GM21367 (cell line): ENCODE measurements around the gene HMCES.

ENCODE experiments used
- ATAC-seq: cut with Tn5 transposase; IDR thresholded peaks from one replicate; pipeline ENCODE4 v1.9.1; 2021; ENCODE audit not compliant: unreplicated experiment

The HMCES gene

DNA sequence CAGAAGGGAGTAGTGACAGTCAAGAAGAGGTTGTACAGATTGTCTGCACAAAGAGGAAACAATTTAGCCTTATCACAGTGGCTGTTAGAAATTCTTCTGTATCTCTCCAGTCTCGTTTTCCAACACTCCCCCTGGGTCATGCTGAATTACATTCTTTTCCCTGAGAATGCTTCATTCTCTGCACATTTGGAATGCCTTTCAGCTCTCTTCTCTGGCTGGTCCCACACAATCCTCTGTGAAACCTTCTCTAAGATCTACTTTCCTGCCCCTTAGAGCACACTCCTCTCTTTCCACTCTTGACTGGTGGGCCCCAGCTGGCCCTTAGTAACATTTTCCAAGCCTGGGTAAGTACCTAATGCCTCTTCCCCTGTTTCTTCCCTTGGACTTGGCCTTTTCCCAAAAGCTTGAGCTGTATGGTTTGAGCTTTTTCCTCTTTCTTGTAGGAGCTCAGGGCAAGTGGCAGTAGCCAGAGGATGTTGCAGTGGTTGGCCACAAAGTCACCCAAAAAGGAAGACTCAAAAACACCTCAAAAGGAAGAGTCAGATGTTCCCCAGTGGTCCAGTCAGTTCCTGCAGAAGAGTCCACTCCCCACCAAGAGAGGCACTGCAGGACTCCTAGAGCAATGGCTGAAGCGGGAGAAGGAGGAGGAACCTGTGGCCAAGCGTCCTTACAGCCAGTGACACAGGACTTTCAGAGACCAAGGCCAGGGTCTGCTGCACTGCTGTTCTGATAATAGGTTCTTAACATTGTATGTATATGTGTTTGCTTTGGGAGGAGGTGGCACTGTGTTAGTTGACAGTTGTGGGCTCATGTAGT is 25.7 kb downstream of the HMCES start:
- no peak for ATAC-seq

DNA sequence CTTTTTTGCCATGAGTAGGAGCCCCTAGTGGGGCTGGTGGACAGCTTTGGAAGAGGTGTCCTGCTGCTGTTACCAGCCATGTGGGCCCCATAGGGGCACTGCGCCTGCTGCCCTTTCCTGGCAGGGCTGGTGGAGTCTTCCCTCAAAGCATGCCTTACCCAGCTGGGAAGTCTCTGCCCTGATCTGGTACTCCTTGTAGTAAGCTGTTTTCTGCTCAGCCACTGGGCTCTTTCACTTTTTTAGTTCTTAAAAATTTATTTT is 26.2 kb downstream of the HMCES start:
- ATAC-seq, result no peak

DNA sequence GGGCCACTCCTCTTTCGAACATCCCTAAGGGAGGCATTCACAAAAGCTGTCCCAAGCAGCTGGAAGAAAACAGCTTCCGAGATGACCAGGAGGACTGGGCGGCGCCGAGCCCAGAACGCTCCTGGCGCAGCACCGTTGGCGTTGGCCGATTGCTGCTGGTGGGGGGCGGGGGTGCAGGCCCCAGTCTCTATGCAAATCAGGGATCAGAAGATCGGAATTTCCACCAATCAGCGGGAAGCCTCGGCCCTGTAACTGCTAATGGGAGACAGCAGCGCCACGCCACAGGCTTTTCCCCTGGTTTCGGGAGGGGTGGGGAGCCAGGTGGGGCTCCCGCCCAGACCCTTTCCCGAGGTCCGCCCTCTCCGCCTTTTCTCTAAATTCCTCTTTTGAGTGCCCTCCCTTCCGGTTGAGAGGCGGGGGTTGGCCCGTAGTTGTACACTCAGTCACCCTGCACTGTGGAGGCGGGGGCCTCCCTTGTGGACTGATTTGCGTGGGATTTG is 27.0 kb downstream of the HMCES start:
- ATAC-seq, result no peak

DNA sequence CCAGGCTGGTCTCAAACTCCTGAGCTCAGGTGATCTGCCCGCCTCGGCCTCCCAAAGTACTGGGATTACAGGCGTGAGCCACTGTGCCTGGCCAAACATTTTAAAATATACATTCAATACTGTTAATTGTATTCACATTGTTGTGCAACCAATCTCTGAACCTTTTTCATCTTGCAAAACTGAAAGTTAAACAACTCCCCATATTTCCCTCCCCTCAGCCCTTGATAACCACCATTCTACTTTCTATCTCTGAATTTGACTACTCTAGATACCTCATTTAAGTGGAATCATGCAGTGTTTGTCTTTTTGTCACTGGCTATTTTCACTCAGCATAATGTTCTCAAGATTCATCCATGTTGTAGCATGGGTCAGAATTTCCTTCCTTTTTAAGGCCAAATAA is 30.0 kb downstream of the HMCES start:
- no peak for ATAC-seq

GRCh38 chr3:129310111-129311011 is 31.7 kb downstream of the HMCES start:
- no peak for ATAC-seq

GRCh38 chr3:129311054-129311902 is 32.6 kb downstream of the HMCES start:
- no peak for ATAC-seq

- ATAC-seq, result no peak
Observed at GRCh38 chr3:129312021-129312639, 33.5 kb downstream of the HMCES start.

- no peak for ATAC-seq
Observed at GRCh38 chr3:129312671-129313414, 34.2 kb downstream of the HMCES start.

DNA sequence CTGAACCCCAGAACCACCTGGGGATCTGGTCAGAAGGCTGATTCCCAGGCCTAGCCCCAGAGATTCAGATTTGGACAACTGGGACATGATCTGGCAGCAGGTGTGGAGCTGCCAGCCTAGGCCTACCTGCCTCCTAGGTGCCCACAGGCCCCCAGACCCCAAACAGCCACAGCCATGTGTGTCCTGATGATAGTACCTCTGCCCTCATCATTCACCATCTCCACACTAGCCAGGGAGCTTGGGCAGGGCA is 34.7 kb downstream of the HMCES start:
- no peak for ATAC-seq

DNA sequence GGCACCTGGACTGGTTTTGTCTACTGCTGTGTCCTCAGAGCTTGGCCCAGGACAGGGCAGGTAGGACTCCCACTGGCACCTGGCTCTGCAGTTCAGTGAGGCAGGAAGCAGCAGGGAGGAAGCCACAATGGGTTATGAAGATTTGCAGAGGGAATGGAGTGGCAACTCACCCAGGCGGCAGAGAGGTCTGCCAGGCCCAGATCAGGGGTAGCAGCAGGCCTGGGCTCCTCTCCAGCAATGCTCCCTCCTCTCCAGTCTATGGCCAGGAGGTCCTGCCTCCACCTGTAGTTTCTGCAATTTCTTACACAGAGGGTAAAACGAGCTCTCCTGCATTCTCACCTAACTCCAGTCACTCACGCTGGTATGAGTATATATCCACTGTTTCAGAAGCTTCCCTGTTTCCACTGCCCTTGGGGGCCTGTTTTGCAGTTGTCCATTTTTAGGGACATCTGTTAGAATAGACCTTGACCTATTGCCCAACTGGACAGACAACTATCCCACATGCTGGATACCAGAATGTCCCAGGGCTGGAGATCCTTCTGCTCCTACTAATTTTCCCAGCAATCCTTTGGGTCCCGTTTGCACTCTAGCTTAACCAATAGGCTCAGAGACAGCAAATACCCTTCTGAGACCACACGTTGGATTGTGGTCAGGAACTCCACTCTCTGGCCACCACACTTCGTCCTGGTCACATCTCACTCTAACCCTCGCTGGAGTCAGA is 35.2 kb downstream of the HMCES start:
- no peak for ATAC-seq

- no peak for ATAC-seq
Observed at GRCh38 chr3:129314386-129315222, 35.9 kb downstream of the HMCES start.

DNA sequence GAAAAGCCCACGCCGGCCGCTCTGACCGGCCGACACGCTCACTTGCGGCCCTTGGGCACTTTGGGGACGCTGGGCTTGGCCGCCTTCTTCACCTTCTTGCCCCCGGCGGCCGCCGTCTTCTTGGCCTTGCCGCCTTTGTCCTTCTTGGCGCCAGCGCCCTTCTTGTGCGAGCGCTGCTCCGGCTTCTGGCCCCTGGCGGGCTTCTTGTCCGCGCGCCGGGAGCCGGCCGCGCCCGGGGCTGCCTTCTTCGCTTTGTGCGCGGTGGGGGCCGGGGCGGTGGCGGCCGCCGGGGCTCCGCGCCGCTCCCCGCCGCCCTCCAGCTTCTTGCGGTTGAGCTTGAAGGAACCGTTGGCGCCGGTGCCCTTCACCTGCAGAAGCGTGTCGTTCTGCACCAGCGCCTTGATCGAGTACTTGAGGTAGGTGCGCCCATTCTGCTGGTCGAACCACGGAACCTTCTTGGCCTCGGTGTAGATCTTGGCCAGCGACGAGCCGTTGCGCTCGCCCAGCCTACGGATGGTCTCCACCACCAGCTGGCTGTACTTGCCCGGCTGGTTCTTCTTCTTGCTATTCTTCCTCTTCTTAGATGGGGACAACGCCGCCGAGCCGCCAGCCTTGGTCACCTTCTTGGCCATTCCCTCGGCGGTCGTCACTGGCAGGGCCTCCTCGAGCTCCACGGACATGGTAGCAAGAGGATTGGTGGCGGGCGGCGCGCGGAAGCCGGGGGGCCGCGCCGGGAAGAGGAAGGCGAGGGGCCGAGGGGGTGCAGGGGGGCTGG is 36.7 kb downstream of the HMCES start:
- ATAC-seq, result no peak

DNA sequence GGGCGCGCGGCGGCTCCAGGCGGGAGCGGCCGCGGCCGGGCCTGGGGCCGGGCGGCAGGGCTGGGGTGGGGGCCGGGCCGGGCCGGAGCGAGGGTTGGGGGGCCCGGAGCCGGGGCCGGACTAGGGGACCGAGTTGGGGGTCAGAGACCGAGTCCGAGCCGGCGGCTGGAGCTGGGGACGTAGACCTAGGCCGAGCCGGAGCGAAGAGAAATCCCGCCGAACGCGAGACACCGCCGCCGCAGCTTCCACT is 37.3 kb downstream of the HMCES start:
- ATAC-seq, result no peak

GRCh38 chr3:129316248-129317013 is 37.8 kb downstream of the HMCES start:
- ATAC-seq, result no peak

DNA sequence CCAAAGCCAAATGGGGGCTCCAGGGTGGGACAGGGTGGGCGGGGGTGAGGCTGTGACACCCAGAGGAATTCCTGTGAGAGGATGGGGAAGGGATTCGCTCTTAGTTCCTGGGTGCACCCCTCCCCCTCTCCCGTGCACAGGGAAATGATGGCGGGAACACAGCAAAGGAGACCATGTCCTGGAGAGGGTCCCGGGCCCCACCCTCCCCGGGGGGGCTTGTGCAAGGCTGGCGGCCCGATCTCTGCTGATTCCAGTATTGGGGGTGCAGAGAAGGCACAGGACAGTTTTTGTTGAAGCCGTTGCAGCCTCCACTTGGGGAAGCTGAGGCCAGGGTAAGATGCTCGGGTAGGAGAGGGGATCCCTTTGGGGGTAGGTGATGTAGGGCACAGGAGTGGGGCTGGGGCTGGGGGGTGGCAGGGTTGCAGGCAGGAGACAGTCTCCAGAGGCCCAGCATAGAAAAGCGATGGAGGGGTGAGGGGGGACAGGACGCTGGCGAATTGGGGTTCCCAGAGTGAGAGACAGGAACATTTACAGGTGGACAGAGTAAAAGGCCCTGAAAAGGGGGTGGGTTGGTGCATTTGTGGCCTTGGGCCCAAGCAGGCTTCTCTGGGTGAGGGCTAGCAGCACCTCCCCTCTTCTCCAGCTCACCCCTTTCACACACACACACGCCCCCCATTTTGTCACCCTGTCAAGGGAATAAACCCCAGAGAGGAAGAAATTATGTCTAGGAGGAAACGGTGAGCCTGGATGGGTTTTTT is 38.5 kb downstream of the HMCES start:
- no peak for ATAC-seq

GRCh38 chr3:129317848-129318247 is 39.2 kb downstream of the HMCES start:
- no peak for ATAC-seq

GRCh38 chr3:129318921-129319320 is 40.3 kb downstream of the HMCES start:
- no peak for ATAC-seq
